DMS53 treated with DMSO at 0.1 percent for 48 hours (cell line): ENCODE data around the gene MAD1L1.
"Not testable (repeated sequence)": the region's sequence is repeated elsewhere in the genome, so short reads cannot be mapped to it uniquely, and the experiment has no call there.

Source experiments
- DNase-seq: peaks from one replicate; lab custom pipeline; 2025; ENCODE audit not compliant: unreplicated experiment; lab: John Stamatoyannopoulos, UW

MAD1L1 gene

DNA sequence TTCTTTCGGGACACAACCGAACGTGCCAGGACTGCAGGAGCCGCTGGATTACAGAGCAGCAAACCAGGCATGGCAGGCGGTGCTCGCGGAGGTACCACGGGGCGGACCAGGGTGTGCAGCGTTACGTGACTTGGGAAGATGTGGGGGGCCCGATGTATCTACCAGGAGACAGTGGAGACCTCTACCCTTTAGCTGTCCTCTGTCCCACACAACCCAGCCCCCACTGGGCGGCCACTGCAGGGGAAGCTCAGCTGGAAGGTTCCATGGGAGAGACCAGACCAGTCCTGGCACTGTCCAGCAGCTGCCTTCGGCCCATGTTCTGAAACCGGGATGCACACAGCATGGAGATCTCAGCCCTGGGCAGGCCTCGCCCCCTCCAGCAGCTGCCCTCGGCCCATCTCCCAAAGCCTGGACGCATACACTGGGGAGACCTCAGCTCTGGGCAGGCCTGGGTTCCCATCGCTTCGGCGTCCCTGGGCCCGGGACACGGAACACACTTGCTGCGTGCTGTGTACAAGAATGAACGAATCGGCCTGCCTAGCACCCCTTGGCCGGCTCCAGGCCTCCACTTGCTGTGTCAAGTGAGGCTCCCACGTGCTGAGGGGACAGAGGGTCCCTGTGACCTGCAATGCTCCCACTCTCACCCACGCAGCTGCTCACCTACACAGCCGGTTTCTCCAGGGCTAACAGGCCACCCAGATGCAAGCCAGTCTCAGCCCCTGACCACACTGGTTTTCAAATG lies 385.3 kb downstream of the MAD1L1 start:
- no peak for DNase-seq

DNA sequence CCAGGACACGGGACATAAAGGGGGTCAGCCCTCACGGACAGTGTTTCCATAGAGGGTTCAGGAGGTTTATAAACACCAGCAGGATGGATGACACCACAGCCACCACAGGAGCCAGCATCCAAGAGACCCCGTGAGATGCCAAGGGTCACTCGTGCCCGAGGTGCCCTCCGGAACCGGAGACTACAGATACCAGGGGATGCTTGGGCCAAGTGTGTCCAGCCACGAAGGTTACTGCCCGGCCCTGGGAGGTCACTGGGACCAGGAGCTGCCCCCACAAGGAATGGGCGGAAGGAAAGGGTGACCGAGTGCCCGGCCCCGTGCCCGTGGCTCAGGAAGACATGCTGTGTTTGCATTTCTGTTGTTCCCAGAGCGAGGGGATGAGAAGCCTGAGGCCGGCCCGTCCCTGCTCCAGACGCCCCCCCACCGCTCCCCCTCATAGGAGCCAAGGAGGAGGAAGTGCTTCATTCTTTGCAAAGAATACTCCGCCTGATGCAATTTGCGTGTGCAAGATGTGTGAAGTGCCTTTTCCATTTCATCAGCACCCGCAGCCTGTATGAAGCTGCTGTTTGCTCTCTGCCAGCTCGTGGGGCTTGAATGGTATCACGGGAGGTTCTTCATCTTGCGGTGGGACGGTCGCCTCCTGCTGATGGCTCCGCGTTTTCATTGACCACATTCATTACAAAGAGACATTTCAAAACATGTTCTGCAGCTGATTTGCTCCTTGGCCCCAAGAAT lies 386.2 kb downstream of the MAD1L1 start:
- DNase-seq: no peak

DNA sequence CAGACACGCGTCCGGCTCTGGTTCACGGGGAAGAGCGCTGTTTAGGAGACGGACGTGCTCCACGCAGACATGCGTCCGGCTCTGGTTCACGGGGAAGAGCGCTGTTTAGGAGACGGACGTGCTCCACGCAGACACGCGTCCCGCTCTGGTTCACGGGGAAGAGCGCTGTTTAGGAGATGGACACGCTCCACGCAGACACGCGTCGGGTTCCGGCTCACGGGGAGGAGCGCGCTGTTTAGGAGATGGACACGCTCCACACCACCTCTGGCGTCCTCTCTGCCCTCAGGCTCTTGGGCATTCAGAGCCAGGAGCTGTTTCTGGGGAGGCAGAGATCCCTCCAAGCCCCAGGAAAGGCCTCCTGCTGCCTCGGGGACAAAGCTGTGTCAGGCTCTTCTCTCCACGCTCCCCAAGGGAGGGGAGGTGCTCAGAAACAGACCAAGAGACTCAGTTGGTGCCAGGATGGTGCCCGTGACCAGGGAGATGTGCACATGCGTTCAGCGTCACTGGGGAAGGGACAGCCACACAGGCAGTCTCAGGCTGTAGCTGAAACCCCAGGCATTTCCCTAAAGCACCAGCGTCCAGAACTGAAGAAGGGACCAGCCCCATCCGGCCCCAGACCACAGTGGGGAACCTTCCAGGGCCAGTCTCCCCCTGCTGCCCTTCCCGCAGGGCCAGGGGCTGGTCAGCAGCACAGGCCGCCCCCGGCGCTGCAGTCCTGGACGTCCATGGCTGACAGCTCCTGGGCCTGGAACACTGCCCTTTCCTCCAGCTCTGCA lies 387.0 kb downstream of the MAD1L1 start:
- DNase-seq: no peak

DNA sequence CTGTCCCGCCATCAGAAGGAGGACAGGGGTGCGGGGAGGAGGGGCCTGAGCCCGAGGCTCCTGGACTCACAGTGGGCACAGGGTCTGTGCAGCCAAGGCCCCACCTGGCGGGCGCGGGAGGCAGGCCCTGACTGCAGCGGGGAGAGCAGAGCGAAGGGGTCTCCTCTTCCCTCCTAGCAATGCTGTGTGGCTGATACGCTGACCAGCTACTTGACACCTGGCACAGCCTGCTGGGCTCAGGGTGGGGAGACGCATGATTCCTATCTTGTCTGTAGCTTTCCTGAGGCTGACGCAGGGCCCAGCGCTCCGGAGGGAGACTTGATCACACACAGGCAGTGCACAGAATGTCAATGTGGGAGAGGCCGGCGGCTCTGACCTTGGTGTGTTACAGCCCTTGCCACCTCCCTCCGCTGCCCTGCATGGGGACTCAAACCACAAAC lies 387.8 kb downstream of the MAD1L1 start:
- DNase-seq: no peak

DNA sequence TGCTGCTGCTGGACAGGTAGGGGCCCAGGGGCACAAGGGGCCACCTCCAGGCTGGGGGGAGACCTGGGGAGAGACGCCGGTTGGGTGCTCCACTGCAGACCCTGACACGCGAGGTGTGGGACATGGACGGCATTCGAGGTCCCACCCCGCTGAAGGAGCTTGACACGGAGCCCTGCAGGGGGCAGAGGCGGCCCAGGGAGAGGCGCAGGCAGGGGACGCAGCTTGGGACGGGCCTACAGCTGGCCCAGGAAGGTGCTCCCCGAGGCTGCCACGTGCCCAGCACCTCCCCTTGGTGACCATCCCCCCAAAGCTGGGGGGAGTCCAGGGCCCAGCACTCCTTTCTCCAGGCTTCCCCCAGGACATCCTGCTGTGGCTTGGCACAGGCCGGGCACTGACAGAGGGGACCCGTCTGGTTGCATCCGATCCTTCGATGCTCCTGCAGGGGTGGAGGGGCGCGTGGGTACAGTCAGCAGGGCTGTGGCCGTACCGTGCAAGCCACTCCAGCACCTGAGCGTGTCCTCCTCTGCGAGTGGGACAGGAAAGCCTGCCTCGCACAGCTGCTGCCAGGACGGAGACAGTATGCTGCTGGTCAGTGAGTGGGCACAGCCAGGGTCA lies 388.3 kb downstream of the MAD1L1 start:
- no peak for DNase-seq

DNA sequence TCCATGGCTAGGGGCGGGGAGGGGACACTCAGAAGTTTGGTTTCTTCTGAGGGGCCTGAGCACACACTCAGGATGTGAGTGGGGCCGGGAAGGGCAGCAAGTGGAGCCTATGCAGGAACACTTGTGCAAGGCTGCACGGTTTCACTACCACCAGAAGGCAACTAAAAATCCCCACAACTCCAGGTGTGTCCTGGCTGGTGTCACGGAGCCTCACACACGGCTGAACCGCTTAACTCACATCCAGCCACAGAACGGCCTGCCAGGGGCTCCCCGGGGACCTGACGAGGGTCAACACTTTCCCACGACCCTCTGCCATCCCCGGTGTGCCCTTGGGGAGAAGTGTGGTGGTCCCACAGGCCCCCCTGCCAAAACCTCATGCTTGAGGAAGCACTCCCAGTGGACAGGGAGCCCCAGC lies 388.8 kb downstream of the MAD1L1 start:
- no peak for DNase-seq

DNA sequence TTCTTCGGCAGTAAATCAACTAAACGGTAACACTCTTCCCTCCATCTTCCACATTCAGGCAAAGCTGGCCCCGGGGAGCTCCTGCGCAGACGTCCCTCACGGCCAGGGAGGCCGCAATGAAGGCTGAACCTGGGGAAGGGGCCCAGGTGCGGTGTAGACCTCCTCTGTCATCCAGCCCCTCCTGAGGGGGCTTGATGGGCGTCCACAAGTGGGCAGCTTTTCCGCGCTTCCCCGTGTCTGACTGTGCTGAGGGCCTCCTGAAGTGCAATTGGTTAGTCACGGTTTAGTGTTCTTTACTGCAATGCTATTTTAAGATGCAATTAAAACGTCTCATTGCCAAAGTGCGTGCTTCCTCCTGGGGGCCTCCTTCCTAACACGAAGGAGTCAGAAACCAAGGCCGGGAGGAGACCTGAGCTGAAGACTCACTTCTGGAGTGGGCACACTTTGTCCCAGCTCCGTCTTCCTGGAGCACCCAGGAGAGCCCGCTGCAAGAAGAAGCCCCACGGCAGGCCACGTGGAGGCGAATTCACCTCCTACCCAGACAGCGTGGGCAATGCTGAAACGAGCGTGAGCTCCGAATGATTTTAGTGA lies 389.4 kb downstream of the MAD1L1 start:
- DNase-seq: no peak

DNA sequence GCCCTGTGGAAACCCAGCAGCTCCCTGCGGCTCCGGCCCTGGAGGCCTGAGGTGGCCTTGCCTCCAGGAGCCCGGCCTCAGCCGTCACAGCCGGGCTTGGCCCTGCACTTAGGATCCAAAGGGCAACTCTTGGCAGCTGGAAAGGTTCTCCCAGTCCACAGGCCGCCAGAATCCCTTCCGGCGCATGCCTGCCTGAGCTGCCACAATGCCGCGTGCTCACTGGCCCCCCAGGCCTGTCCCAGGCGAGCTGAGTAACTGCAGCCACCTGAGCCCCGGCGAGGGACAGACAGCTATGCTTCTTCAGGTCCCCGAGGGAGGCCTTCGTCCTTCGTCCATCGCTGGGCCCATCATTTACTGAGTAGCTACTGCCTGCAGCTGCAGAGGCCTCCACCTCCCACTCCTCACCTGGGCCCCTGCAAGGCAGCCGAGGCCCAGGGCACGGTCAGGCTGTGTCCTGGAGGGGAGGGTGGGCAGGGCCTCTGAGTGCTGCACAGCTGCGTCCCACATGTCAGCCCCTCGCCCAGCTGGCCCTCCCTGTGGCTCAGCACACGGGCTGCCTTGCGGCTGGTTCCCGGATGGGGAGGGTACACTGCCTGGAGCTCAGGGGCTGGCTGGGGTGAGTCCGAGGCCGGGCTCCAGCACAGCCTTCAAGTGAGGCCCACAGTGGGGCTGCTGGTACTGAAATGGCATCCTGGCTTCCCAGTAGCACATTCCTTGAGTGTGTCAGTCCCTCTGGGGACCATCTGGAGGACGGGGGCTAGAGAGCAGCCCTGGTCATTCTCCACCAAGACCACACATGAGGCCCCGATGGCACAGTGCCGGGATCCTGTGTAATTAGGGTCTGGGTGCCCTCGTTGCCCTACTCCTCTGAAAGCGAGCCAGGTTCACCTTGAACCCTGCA lies 390.2 kb downstream of the MAD1L1 start:
- no peak for DNase-seq

DNA sequence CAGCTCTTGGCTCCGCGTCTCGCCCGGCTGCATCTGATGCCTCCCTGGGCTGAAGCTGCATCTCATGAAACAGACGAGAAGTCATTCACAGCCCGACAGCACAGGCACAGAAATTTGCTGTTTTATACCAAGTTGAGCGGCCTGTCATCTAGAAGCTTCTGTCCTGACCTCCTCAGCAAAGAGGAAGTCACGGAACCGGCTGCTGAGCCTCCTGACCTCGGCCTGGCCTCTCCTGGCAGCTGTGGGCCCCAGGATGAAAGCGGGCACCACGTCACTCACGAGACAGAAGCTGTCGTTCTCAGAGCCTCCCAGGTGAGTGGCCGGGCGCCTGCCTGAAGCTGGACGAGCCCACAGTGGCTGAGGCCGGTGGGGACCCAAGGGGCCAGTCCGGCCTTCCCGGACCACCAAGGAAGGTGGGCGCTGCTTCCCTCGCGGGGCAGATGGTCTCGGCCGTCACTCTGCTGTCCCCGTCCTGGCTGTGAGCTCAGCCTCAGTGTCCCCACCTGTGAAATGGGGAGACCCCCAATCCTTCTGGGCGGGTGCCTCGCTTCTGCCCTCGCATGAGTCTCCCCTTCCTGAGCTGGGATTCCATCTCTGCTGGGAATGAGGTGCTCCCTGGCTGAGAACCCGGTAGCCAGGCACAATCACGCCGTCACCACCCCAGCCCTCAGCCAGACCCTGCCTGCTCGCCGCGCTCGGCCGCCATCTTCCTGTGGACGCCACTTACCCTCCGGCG lies 391.3 kb downstream of the MAD1L1 start:
- DNase-seq: not testable (repeated sequence)

DNA sequence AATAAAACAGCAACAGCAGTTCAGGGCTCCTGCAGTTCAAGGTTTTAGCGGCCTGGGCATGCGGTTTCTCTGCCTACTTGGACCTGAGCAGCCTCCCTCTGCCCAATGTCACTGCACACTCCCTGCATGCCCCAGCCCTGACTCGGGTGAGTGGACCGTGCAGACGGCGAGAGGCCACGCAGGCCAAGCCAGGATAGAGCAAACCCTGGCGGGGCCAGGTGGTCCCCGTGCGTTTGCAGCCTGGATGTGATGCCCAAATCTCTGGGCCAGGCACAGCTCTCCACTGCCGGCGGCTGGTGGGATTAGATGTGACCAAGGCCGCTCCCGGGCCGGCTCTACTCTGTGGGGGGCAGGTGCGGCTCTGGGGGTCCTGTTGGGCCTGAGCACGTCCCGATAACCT lies 392.0 kb downstream of the MAD1L1 start:
- DNase-seq: not testable (repeated sequence)

DNA sequence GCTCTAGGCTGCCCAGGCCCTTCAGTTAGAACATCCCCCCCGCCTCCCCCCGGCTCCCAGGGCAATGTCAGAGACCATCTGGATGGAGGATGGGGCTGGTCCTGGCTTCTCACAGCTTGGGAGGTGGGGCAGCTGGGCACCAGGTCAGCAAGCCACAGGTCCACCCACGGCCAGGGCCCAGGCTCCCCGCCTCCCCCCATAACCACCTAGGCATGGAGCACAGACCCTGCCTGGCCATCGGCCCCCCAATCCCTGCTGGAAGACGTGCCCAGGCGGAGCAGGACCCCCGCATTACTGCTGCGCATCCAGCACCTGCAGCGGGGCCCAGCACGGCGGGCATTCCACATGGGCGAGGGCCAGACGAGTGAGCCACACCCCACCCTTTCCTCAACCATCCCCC lies 393.0 kb downstream of the MAD1L1 start:
- DNase-seq: no peak

DNA sequence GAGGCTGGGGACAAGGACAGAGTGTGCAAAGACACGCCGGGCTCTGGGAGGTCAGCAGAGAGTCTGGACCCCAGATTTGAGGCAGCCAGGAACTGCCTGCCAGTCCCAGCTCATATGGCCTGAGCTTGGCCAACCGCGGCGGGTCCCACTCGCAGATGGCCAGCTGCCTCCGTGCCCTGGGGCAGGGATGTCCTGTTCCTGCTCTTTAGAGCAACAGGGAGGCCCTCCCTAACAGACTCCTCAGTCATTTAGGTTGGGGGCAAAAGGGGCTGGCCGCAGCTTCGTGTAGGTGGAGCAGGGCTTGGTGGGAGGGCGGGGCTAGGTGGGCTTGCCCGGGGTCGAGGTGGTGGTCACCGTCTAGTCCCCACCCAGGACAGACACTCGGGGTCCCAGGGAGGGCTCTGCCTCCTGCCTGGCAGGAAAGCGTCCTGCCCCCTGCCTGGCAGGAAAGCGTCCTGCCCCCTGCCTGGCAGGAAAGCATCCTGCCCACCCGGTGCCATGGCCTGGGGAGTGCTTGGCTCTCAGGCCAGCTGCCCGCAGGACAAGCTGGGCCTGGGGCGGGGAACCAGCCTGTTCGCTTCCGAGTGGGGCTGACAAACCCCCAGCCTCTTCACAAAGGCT lies 393.7 kb downstream of the MAD1L1 start:
- not testable (repeated sequence) for DNase-seq

DNA sequence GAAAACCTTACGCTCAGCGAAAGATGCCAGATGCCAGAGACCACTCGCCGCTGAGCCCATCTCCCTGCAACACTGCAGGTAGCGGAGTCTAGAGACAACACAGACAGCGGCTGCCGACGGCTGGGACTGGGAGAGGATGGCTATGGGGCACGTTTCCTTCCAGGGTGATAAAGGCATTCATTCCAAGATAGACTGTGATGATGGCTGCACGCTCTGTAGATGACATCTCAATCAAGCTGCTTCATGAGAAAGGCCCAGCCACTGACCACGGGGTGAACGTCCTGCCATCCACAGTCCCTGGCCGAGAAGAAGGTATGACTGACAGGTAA lies 394.2 kb downstream of the MAD1L1 start:
- DNase-seq: not testable (repeated sequence)

DNA sequence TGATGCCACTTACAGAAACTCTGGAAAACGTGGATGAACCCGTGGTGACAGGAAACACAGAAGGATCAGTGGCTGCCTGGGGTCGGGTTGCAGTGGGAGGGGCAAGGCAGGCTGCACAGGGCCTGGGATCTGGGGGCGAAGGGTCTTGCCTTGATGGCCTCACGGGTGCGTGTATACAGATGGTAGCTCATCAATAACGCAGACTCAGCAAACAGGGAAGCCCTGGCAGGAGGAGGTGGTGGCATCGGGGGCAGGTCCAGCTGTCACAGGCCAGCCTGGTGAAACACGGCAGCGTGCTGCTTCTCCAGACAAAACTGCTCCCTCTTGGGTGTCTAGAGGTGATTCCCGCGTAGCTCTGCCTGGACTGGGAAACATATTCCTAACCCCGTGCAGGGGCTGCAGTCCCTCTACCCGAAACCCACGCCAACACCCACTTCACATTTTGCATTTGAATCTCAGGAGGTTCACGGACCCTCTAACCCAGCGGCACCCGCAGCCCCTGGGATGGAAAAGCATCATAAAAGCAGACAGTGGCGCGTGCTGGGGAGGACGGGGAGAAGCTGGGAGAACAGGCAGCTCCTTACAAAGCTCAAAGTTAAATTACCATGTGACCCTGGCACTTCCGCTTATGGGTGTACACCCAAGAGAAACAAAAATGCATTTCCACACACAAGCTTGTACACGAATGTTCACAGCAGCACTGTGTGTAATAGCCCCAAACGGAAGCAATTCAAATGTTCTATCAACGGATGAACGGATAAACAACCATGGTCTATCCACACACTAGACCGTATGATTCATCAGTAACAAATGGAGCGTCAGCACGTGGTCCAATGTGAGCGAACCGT lies 394.8 kb downstream of the MAD1L1 start:
- not testable (repeated sequence) for DNase-seq

DNA sequence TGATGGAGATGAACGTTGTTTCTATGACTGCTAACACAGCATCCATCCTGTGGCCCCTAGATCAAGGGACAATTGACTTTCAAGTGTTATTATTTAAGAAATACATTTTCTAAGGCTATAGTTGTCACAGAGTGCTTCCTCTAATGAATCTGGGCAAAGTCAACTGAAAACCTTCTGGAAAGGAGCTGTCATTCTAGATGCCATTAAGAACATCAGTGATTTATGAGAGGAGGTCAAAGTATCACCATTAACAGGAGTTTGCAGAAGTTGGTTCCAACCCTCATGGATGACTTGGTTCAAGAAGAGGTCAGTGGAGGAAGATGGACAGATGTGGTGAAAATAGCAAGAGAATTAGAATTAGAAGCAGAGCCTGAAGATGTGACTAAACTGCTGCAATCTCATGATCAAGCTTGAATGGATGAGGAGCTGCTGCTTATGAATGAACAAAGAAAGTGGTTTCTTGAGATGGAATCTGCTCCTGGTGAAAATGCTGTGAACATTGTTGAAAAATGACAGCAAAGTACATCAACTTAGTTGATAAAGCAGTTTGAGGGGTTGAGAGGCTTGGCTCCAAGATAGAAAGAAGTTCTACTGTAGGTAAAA lies 400.7 kb downstream of the MAD1L1 start:
- DNase-seq: not testable (repeated sequence)

DNA sequence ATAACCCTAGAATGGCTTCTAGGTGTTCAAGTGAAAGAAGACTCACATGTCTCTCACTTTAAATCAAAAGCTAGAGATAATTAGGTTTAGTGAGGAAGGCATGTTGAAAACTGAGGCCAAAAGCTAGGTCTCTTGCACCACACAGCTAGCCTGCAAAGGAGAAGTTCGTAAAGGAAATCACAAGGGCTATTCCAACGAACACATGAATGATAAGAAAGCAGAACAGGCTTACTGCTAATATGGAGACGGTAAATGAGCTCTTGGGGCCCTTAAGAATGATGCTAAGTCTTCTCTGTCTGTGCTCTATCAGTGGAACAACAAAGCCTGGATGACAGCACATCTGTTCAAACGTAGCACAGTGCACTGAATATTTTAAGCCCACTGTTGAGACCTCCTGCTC lies 401.3 kb downstream of the MAD1L1 start:
- not testable (repeated sequence) for DNase-seq

DNA sequence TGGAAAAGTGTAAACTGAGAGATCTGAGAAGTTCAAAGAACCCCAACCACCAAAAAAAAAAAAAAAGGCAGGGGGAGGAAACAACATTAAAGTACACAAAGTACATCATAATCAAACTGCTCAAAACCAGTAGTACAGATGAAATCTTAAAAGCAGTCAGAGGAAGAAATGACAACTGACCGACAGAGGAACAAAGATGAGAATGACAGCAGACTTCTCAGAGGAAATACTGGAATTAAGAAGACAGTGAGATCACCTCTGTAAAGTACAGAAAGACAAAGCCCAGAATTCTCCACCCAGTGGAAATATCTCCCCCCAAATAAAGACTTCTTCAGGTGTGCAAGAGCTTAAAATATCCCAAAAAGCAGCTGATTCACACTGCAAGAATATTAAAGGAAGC lies 403.1 kb downstream of the MAD1L1 start:
- DNase-seq: not testable (repeated sequence)

DNA sequence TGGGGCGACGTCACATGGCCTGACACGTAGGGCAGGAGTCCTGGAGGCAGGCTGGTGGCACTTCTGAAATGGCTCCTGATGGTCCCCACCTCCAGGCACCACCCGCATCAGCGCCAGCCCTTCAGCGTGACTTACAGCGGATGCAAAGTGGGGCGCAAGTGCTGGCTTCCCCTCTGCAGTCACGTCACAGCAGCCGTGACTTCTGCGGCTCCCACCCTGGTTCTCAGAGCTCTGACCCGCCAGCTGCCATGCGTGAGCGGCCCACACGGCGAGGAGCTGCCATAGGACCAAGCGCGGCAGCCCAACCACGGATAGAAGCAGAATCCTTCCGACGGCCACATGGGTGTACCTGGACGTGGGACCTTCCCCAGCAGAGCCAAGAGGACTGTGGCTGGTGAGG lies 403.6 kb downstream of the MAD1L1 start:
- no peak for DNase-seq
